Ovary (tissue), 9 donors: ENCODE data around the gene MPC1. TPM values are rescaled to one million over a fixed set of nuclear protein-coding genes. Genes with fewer than 3 reads are reported as not detected.
A peak's percentile ranks its signal among the peaks of the same experiment; 100 is the strongest.

Source experiments
- DNase-seq, 5 donors: peaks; one replicate each; pipeline ENCODE4 v3.0.0-alpha.2; 2019 to 2020
- H3K27ac ChIP-seq, 2 donors: fragments of 200-600 bp; one replicate each; pipeline versions ENCODE4 v1.5.1 to v1.8.0; 2019 to 2022
- H3K27me3 ChIP-seq: fragments of 200-600 bp; one replicate; pipeline ENCODE4 v1.8.0; 2022
- H3K36me3 ChIP-seq: fragments of 200-600 bp; sonication (generic); one replicate; pipeline ENCODE4 v1.5.1; 2019
- H3K4me1 ChIP-seq: one replicate; pipeline ENCODE4 v1.8.1; 2013; ENCODE audit warnings: mild to moderate bottlenecking, moderate library complexity; ENCODE audit not compliant: insufficient read depth
- H3K4me3 ChIP-seq: fragments of 200-600 bp; sonication (generic); one replicate; pipeline ENCODE4 v1.5.1; 2017
- H3K9me3 ChIP-seq, 2 donors: fragments of 200-600 bp in 1 of 2; sonication (generic) in 1 of 2; one replicate each; pipeline versions ENCODE4 v1.5.1 to v1.8.1; 2013 to 2019; ENCODE audit warnings: mild to moderate bottlenecking in 1 of 2, moderate library complexity in 1 of 2
- EP300 ChIP-seq: sonication (generic); formaldehyde crosslinking; IDR thresholded peaks from one replicate; pipeline ENCODE4 v1.6.1; 2017; ENCODE audit warnings: antibody characterized with exemption
- POLR2A ChIP-seq: fragments of 450-650 bp; IDR thresholded peaks from one replicate; pipeline ENCODE4 v1.6.1; 2017; ENCODE audit warnings: antibody characterized with exemption, mild to moderate bottlenecking, moderate library complexity
- WGBS, 3 donors: extraction: QIAGEN DNeasy Blood & Tissue Kit in 1 of 3; methylation state at CpG; one replicate each; pipeline versions ENCODE4 v1.1.5 to v1.1.7; 2013 to 2017; 5-methylcytosine and 5-hydroxymethylcytosine counted together
- intact Hi-C, 4 donors: fragments of 100-400 bp; cut with DNase I; formaldehyde crosslinking; loops; one replicate each; pipeline versions ENCODE4 v1.11.0 to v1.15.1; 2022 to 2023
- polyA plus RNA-seq, 2 donors: library from polyadenylated mRNA; stranded (reverse); fragments of 200-250 nt in 1 of 2; fragments of 350-450 nt in 1 of 2; fragmentation: Illumina TruSeq in 1 of 2; extraction: RNeasy Lipid Tissue Mini Kit (QIAGEN cat#74804) in 1 of 2; gene quantifications; one replicate each; pipeline ENCODE4 v1.2.3, GENCODE V29; 2013 to 2014
- total RNA-seq, 7 donors: library from RNA; depleted of rRNA in 2 of 7; stranded (reverse); fragments of >200 nt in 2 of 7; fragmentation: NEBNext Ultra II Directional in 3 of 7; extraction: Animal tissue kit (Norgen Biotek cat#: 25700) in 3 of 7; gene quantifications; one replicate each; pipeline versions ENCODE4 v1.1.0 to v1.2.4, GENCODE V29; 2016 to 2023
- TF ChIP-seq, protein P1 (sequence below), 3 donors: fragments of 450-650 bp in 2 of 3; fragments of 200-600 bp in 1 of 3; IDR thresholded peaks; one replicate each; pipeline versions ENCODE4 v1.5.1 to v1.8.0; 2016 to 2022; ENCODE audit warnings: antibody characterized with exemption in 3 of 3, mild to moderate bottlenecking in 1 of 3
- donor health status: DM: no; HTN: no; CAD: no; lungs with moderate emphysema.
- donor health status: DM: no; HTN: no; CAD: no.
- donor health status: Bipolar disorder and iron deficiency.
- donor health status: DM: yes; HTN: yes; CAD: no.
- donor health status: DM: no; HTN: no; CAD: no.
- donor health status: DM: yes; HTN: yes; CAD: no.

Gene MPC1
- total and polyA plus RNA-seq, 9 donors: 34.1 to 82.6 (median 38.8) TPM

DNA sequence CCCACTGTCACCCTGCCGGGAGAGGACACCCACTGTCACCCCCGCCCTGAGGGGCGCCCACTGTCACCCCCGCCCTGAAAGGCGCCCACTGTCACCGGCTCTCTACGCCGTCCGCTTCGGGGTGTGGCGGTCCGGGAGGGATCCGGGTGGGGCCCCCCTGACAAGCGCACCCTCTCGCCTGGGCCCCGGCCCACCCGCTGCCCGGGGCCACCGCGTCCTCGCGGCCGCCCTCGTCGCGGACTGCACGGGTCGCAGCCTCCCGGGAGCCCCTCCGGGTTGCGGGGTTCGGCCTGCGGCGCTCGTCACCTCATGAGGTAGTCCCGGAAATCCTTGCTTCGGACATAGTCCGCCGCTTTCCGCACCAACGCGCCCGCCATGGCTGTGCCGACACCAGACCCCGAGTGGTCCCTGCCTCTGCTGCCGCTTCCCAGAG, 224 bp downstream of the MPC1 start:
- H3K27me3 ChIP-seq: no peaks in the 10 kb centered on the region
- no peaks in the 10 kb centered on the region for H3K4me1 ChIP-seq
- TF ChIP-seq, protein P1, sequence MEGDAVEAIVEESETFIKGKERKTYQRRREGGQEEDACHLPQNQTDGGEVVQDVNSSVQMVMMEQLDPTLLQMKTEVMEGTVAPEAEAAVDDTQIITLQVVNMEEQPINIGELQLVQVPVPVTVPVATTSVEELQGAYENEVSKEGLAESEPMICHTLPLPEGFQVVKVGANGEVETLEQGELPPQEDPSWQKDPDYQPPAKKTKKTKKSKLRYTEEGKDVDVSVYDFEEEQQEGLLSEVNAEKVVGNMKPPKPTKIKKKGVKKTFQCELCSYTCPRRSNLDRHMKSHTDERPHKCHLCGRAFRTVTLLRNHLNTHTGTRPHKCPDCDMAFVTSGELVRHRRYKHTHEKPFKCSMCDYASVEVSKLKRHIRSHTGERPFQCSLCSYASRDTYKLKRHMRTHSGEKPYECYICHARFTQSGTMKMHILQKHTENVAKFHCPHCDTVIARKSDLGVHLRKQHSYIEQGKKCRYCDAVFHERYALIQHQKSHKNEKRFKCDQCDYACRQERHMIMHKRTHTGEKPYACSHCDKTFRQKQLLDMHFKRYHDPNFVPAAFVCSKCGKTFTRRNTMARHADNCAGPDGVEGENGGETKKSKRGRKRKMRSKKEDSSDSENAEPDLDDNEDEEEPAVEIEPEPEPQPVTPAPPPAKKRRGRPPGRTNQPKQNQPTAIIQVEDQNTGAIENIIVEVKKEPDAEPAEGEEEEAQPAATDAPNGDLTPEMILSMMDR (IDR thresholded peaks at IDR 0.05): no peak
- TF ChIP-seq EP300: no peak
- WGBS, 3 donors: 0 to 1% (median 0%) methylated on average over 38 to 46 of the region's 46 CpGs
- intact Hi-C loops: loop anchor here in 1 of 4 donors (5.0 kb wide), 1 partner anchor 40 kb away; the partner anchor contains the start of gene SFT2D1
- DNase-seq: peak in 1 of 5 donors; percentile 29
- peak overlapping the region; percentile 53 to 91 for H3K27ac ChIP-seq
- peak overlapping the region; percentile 93 for H3K4me3 ChIP-seq
- H3K9me3 ChIP-seq: no peaks in the 10 kb centered on the region
- H3K36me3 ChIP-seq: no peaks in the 10 kb centered on the region

DNA sequence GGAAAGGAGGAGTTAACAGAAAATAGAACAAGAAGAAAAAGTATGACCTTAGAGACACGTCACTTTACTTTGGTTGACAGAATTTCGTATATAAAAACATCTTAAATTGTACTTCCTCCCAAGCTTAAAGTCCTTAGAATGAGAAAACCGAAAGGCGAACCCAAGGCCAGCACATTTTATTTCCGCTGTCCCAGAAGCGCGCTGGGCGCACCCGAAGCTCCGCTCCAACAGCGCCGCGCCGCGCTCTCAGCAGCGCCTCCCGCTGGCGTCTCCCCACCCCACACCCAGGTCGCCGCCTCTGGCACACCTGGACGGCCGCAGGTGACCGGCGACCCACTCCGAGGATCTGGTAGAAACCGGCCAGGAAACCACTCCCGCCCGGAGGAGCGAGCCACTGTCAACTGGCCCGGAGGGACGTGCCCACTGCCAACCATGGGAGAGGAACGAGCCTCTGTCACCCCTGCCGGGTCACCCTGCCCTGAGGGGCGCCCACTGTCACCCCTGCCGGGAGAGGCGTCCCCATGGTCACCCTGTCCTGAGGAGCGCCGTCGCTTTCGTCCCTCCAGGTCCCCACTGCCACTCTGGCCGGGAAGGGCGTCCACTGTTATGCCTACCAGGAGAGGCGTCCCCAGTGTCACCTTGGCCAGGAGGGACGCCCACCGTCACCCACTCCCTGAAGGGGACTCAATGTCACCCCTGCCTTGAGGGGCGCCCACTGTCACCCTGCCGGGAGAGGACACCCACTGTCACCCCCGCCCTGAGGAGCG, 824 bp downstream of the MPC1 start:
- Histone ChIP-seq H3K4me3 (peak overlapping the region; percentile 93), H3K9me3 (no peaks in the 10 kb centered on the region), H3K4me1 (no peaks in the 10 kb centered on the region), H3K27ac (peak overlapping the region; percentile 53 to 91), H3K27me3 (no peaks in the 10 kb centered on the region), H3K36me3 (no peaks in the 10 kb centered on the region)
- peak; percentile 32 to 70 (median 59) for DNase-seq
- WGBS, 3 donors: 0 to 1% (median 1%) methylated on average over 47 to 49 of the region's 49 CpGs
- TF ChIP-seq EP300: no peak
- TF ChIP-seq POLR2A: no peak
- TF ChIP-seq, protein P1 (IDR thresholded peaks at IDR 0.05): peak in 2 of 3 donors; percentile 18 to 54
- intact Hi-C loops: loop anchor here in 1 of 4 donors (5.0 kb wide), 1 partner anchor 40 kb away; the partner anchor contains the start of gene SFT2D1

DNA sequence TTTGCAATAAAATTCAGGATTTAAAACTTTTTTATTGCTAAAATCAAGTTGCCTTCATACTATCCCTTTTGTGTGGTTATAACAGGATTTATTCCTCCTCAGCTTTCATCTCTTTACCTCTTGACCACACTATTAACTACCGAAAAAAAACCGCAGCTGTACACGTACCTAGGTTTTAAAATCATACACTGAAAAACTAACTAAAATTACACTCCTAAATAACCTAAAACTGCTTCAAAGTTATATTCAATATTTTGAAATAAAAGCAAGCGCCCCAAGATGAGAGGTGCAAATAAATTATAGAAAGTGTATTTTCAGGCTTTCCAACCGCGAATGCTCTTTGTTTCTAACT, 1.4 kb downstream of the MPC1 start:
- Histone ChIP-seq H3K27ac (no peak overlapping the region), H3K9me3 (no peaks in the 10 kb centered on the region), H3K36me3 (no peaks in the 10 kb centered on the region), H3K4me3 (peak overlapping the region; percentile 93), H3K27me3 (no peaks in the 10 kb centered on the region), H3K4me1 (no peaks in the 10 kb centered on the region)
- WGBS, 3 donors: 20 to 30% (median 25%) methylated on average over 6 of the region's 6 CpGs
- intact Hi-C loops: loop anchor here in 1 of 4 donors (5.0 kb wide), 1 partner anchor 39 kb away; the partner anchor contains the start of gene SFT2D1
- TF ChIP-seq, protein P1 (IDR thresholded peaks at IDR 0.05): no peak
- no peak for TF ChIP-seq EP300
- no peak for TF ChIP-seq POLR2A
- DNase-seq: no peak

DNA sequence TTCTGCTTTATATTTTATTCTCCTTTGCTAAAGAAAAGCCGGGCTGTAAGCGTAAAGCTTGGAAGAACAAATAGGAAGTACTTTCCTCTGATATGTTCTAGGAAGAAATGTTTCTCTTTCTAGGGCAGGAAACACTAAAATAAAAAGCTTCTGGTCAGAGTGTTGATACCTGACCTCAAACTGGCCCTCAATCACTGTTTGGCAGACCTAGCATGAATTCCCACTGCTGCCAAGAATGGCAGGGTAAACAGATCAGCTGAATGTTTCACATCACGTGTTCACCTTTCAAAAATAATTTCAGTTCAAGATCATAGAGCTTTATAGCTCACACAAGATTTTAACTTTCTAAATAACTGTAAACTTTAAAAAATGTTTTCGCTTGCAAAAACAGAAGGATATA, 2.9 kb downstream of the MPC1 start:
- no peak overlapping the region for H3K4me3 ChIP-seq
- no peak for DNase-seq

More for the DNA sequence above, 2.9 kb downstream of the MPC1 start:
- intact Hi-C loops: loop anchor here in 1 of 4 donors (5.0 kb wide), 1 partner anchor 37 kb away; the partner anchor contains the start of gene SFT2D1
- Histone ChIP-seq H3K27me3 (no peaks in the 10 kb centered on the region), H3K36me3 (no peaks in the 10 kb centered on the region), H3K4me1 (no peaks in the 10 kb centered on the region), H3K9me3 (no peaks in the 10 kb centered on the region), H3K27ac (no peak overlapping the region)
- TF ChIP-seq POLR2A: no peak
- TF ChIP-seq, protein P1 (IDR thresholded peaks at IDR 0.05): no peak
- TF ChIP-seq EP300: no peak
- 46 to 61% (median 53%) methylated on average over 4 of the region's 4 CpGs for WGBS, 3 donors
